Measurements from ENCODE around the gene SPC24. TPM values are rescaled to one million over a fixed set of nuclear protein-coding genes. Genes with fewer than 3 reads are reported as not detected.

Gene SPC24
- total and polyA plus RNA-seq, 5 donors from 2014 or later = 0.41 to 3.2 (median 1.2) TPM

- H3K9me3 Mint-ChIP-seq = no peaks in the 10 kb centered on the region
- Histone ChIP-seq H3K36me3 (ENCODE audit: control insufficient read depth, insufficient read depth, low read length) (no peaks in the 10 kb centered on the region), H3K27me3 (ENCODE audit: control insufficient read depth, insufficient read depth, low read length) (no peaks in the 10 kb centered on the region), H3K27ac (ENCODE audit: insufficient read depth, low read length, poor library complexity, severe bottlenecking) (no peak overlapping the region), H3K9me3 (ENCODE audit: control insufficient read depth in 2 of 2, low read length in 2 of 2) (no peaks in the 10 kb centered on the region), H3K4me1 (ENCODE audit: control insufficient read depth, insufficient read depth, low read length, poor library complexity, severe bottlenecking) (peaks cover 22% of the 10 kb centered on the region), H3K4me3 (ENCODE audit: low read depth, low read length) (no peak overlapping the region)
- H3K27ac Mint-ChIP-seq = no peak overlapping the region
- no peak for ATAC-seq (ENCODE audit: low read depth in 2 of 2)
- DNase-seq = peak in 1 of 3 donors; percentile 34
- no peaks in the 10 kb centered on the region for H3K36me3 Mint-ChIP-seq
- H3K27me3 Mint-ChIP-seq = peaks cover 4% of the 10 kb centered on the region
- peak overlapping the region in 1 of 4 donors; percentile 10 for H3K4me3 Mint-ChIP-seq
- peaks cover 0 to 9% (median 0%) of the 10 kb centered on the region in 4 donors for H3K4me1 Mint-ChIP-seq
Measured at GRCh38 chr19:11194656-11195558, 39.3 kb upstream of the SPC24 start.

GRCh38 chr19:11194173-11194572 is 38.6 kb upstream of the SPC24 start:
- Mint-ChIP-seq H3K4me1 (peaks cover 0 to 9% (median 0%) of the 10 kb centered on the region in 4 donors), H3K4me3 (no peak overlapping the region), H3K27me3 (peaks cover 4% of the 10 kb centered on the region), H3K9me3 (no peaks in the 10 kb centered on the region), H3K36me3 (no peaks in the 10 kb centered on the region), H3K27ac (no peak overlapping the region)
- DNase-seq (no peak), ATAC-seq (ENCODE audit: low read depth in 2 of 2) (no peak)
- Histone ChIP-seq H3K9me3 (ENCODE audit: control insufficient read depth in 2 of 2, low read length in 2 of 2) (no peaks in the 10 kb centered on the region), H3K36me3 (ENCODE audit: control insufficient read depth, insufficient read depth, low read length) (no peaks in the 10 kb centered on the region), H3K4me3 (ENCODE audit: low read depth, low read length) (no peak overlapping the region), H3K4me1 (ENCODE audit: control insufficient read depth, insufficient read depth, low read length, poor library complexity, severe bottlenecking) (peaks cover 22% of the 10 kb centered on the region), H3K27ac (ENCODE audit: insufficient read depth, low read length, poor library complexity, severe bottlenecking) (no peak overlapping the region), H3K27me3 (ENCODE audit: control insufficient read depth, insufficient read depth, low read length) (no peaks in the 10 kb centered on the region)

- no peaks in the 10 kb centered on the region for H3K36me3 ChIP-seq (ENCODE audit: control insufficient read depth, insufficient read depth, low read length)
- Mint-ChIP-seq H3K4me1 (peaks cover 0 to 9% (median 0%) of the 10 kb centered on the region in 4 donors), H3K36me3 (no peaks in the 10 kb centered on the region), H3K9me3 (no peaks in the 10 kb centered on the region), H3K27ac (peak overlapping the region in 1 of 3 donors; percentile 84), H3K27me3 (peaks cover 4% of the 10 kb centered on the region), H3K4me3 (no peak overlapping the region)
- ATAC-seq (ENCODE audit: low read depth in 2 of 2) (no peak), DNase-seq (no peak)
- H3K4me1 ChIP-seq (ENCODE audit: control insufficient read depth, insufficient read depth, low read length, poor library complexity, severe bottlenecking) = peaks cover 22% of the 10 kb centered on the region
- no peaks in the 10 kb centered on the region for H3K27me3 ChIP-seq (ENCODE audit: control insufficient read depth, insufficient read depth, low read length)
- H3K27ac ChIP-seq (ENCODE audit: insufficient read depth, low read length, poor library complexity, severe bottlenecking) = no peak overlapping the region
- no peaks in the 10 kb centered on the region for H3K9me3 ChIP-seq (ENCODE audit: control insufficient read depth in 2 of 2, low read length in 2 of 2)
- H3K4me3 ChIP-seq (ENCODE audit: low read depth, low read length) = no peak overlapping the region
Measured at GRCh38 chr19:11192957-11193939, 37.7 kb upstream of the SPC24 start.

GRCh38 chr19:11191934-11192333 is 36.4 kb upstream of the SPC24 start:
- peaks cover 4% of the 10 kb centered on the region for H3K27me3 Mint-ChIP-seq
- no peaks in the 10 kb centered on the region for H3K9me3 Mint-ChIP-seq
- peaks cover 0 to 9% (median 3%) of the 10 kb centered on the region in 4 donors for H3K4me1 Mint-ChIP-seq
- Histone ChIP-seq H3K36me3 (ENCODE audit: control insufficient read depth, insufficient read depth, low read length) (no peaks in the 10 kb centered on the region), H3K27me3 (ENCODE audit: control insufficient read depth, insufficient read depth, low read length) (no peaks in the 10 kb centered on the region), H3K9me3 (ENCODE audit: control insufficient read depth in 2 of 2, low read length in 2 of 2) (no peaks in the 10 kb centered on the region), H3K4me3 (ENCODE audit: low read depth, low read length) (no peak overlapping the region), H3K4me1 (ENCODE audit: control insufficient read depth, insufficient read depth, low read length, poor library complexity, severe bottlenecking) (peaks cover 14% of the 10 kb centered on the region), H3K27ac (ENCODE audit: insufficient read depth, low read length, poor library complexity, severe bottlenecking) (no peak overlapping the region)
- no peak overlapping the region for H3K27ac Mint-ChIP-seq
- ATAC-seq (ENCODE audit: low read depth in 2 of 2) (no peak), DNase-seq (no peak)
- no peaks in the 10 kb centered on the region for H3K36me3 Mint-ChIP-seq
- H3K4me3 Mint-ChIP-seq = no peak overlapping the region

GRCh38 chr19:11191273-11191755 is 35.7 kb upstream of the SPC24 start:
- Mint-ChIP-seq H3K9me3 (no peaks in the 10 kb centered on the region), H3K4me1 (peaks cover 0 to 7% (median 3%) of the 10 kb centered on the region in 4 donors), H3K4me3 (no peak overlapping the region), H3K27me3 (peaks cover 2% of the 10 kb centered on the region), H3K27ac (no peak overlapping the region), H3K36me3 (no peaks in the 10 kb centered on the region)
- Histone ChIP-seq H3K36me3 (ENCODE audit: control insufficient read depth, insufficient read depth, low read length) (no peaks in the 10 kb centered on the region), H3K4me1 (ENCODE audit: control insufficient read depth, insufficient read depth, low read length, poor library complexity, severe bottlenecking) (peaks cover 8% of the 10 kb centered on the region), H3K9me3 (ENCODE audit: control insufficient read depth in 2 of 2, low read length in 2 of 2) (no peaks in the 10 kb centered on the region), H3K27me3 (ENCODE audit: control insufficient read depth, insufficient read depth, low read length) (no peaks in the 10 kb centered on the region), H3K4me3 (ENCODE audit: low read depth, low read length) (no peak overlapping the region), H3K27ac (ENCODE audit: insufficient read depth, low read length, poor library complexity, severe bottlenecking) (no peak overlapping the region)
- no peak for DNase-seq
- no peak for ATAC-seq (ENCODE audit: low read depth in 2 of 2)

- DNase-seq (no peak), ATAC-seq (ENCODE audit: low read depth in 2 of 2) (no peak)
- Histone ChIP-seq H3K4me1 (ENCODE audit: control insufficient read depth, insufficient read depth, low read length, poor library complexity, severe bottlenecking) (peaks cover 8% of the 10 kb centered on the region), H3K27ac (ENCODE audit: insufficient read depth, low read length, poor library complexity, severe bottlenecking) (no peak overlapping the region), H3K9me3 (ENCODE audit: control insufficient read depth in 2 of 2, low read length in 2 of 2) (no peaks in the 10 kb centered on the region), H3K27me3 (ENCODE audit: control insufficient read depth, insufficient read depth, low read length) (no peaks in the 10 kb centered on the region), H3K4me3 (ENCODE audit: low read depth, low read length) (no peak overlapping the region), H3K36me3 (ENCODE audit: control insufficient read depth, insufficient read depth, low read length) (no peaks in the 10 kb centered on the region)
- H3K36me3 Mint-ChIP-seq = no peaks in the 10 kb centered on the region
- H3K27ac Mint-ChIP-seq = no peak overlapping the region
- H3K9me3 Mint-ChIP-seq = no peaks in the 10 kb centered on the region
- no peaks in the 10 kb centered on the region for H3K27me3 Mint-ChIP-seq
- no peak overlapping the region for H3K4me3 Mint-ChIP-seq
- H3K4me1 Mint-ChIP-seq = peaks cover 0 to 6% (median 2%) of the 10 kb centered on the region in 4 donors
Measured at GRCh38 chr19:11190501-11190900, 34.9 kb upstream of the SPC24 start.

- Histone ChIP-seq H3K27ac (ENCODE audit: insufficient read depth, low read length, poor library complexity, severe bottlenecking) (no peak overlapping the region), H3K4me1 (ENCODE audit: control insufficient read depth, insufficient read depth, low read length, poor library complexity, severe bottlenecking) (no peaks in the 10 kb centered on the region), H3K36me3 (ENCODE audit: control insufficient read depth, insufficient read depth, low read length) (no peaks in the 10 kb centered on the region), H3K27me3 (ENCODE audit: control insufficient read depth, insufficient read depth, low read length) (no peaks in the 10 kb centered on the region), H3K9me3 (ENCODE audit: control insufficient read depth in 2 of 2, low read length in 2 of 2) (no peaks in the 10 kb centered on the region), H3K4me3 (ENCODE audit: low read depth, low read length) (no peak overlapping the region)
- Mint-ChIP-seq H3K9me3 (no peaks in the 10 kb centered on the region), H3K36me3 (no peaks in the 10 kb centered on the region), H3K4me1 (peaks cover 0 to 6% (median 0%) of the 10 kb centered on the region in 4 donors), H3K4me3 (no peak overlapping the region), H3K27me3 (peaks cover 4% of the 10 kb centered on the region), H3K27ac (peak overlapping the region in 1 of 3 donors; percentile 20)
- DNase-seq = no peak
- no peak for ATAC-seq (ENCODE audit: low read depth in 2 of 2)
Measured at GRCh38 chr19:11187441-11187840, 31.9 kb upstream of the SPC24 start.
